GM19025 (cell line): ENCODE results near the gene EFCAB6.

Experiments used
- ATAC-seq: cut with Tn5 transposase; IDR thresholded peaks from one replicate; pipeline ENCODE4 v1.9.1; 2021; ENCODE audit warnings: mild to moderate bottlenecking, low read depth, moderate library complexity; ENCODE audit not compliant: unreplicated experiment

The EFCAB6 gene

GRCh38 chr22:43600265-43600664, 211.8 kb downstream of the EFCAB6 start:
- ATAC-seq: no peak

- no peak for ATAC-seq
These were observed 219.6 kb downstream of the EFCAB6 start for GRCh38 chr22:43592476-43592875.

- no peak for ATAC-seq
These were observed 220.7 kb downstream of the EFCAB6 start for GRCh38 chr22:43591380-43591779.

DNA sequence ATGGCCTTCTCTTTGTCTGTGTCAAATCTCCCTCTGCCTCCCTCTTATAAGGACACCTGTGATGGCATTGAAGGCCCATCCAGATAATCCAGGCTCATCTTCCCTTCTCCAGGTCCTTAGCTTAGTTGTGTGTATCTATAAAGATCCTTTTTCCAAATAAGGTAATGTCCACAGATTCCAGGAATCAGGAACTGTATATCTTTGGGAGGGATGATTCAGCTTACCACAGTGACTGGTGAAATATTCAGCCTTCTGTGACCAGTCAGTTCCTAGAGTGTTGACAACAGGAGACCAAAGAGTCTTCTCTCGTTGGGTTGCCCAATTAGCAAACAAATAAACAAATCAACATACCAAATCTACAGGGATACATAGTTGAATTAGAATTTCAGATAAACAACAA, 224.5 kb downstream of the EFCAB6 start:
- ATAC-seq: no peak

GRCh38 chr22:43583501-43583900, 228.6 kb downstream of the EFCAB6 start:
- no peak for ATAC-seq

DNA sequence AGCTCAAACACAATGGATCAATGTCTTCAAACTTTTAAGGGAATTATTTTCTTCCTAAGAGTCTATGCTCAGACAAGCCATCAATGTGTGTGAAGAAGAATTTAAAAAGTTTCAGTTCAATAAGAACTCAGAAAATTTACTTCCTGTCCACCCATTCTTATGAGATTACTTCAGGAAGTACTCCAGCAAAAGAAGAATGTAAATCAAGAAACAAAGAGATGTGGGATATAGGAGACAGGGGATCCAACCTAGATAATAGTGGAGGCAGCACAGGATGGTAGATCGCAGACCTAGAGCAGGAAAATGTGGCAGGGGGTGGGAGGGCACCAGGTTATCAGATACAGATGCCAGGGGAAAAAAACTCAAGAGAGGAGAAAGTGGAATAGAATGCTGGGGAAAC, 229.7 kb downstream of the EFCAB6 start:
- no peak for ATAC-seq

GRCh38 chr22:43580271-43580750, 231.8 kb downstream of the EFCAB6 start:
- ATAC-seq: no peak

DNA sequence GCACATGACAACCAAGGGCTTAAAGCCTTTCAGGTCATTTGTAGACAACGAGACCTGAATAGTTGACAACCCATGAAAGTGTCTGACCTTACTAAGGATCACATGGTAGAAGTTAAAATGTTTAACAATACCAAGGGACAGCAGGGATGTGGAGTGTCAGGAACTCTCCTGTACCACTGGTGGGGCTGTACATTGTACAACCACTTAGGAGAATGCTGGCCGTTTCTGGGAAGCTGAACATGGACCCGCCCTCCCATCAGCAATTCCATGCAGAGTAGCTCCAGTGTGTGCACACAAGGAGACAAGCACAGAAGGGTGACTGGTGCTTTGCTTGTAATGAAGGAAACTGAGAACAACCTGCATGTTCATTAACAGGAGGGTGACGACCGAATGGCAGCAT, 237.4 kb downstream of the EFCAB6 start:
- ATAC-seq: no peak

GRCh38 chr22:43572710-43573109, 239.4 kb downstream of the EFCAB6 start:
- ATAC-seq: no peak

- no peak for ATAC-seq
These were observed 240.9 kb downstream of the EFCAB6 start for GRCh38 chr22:43571181-43571580.

DNA sequence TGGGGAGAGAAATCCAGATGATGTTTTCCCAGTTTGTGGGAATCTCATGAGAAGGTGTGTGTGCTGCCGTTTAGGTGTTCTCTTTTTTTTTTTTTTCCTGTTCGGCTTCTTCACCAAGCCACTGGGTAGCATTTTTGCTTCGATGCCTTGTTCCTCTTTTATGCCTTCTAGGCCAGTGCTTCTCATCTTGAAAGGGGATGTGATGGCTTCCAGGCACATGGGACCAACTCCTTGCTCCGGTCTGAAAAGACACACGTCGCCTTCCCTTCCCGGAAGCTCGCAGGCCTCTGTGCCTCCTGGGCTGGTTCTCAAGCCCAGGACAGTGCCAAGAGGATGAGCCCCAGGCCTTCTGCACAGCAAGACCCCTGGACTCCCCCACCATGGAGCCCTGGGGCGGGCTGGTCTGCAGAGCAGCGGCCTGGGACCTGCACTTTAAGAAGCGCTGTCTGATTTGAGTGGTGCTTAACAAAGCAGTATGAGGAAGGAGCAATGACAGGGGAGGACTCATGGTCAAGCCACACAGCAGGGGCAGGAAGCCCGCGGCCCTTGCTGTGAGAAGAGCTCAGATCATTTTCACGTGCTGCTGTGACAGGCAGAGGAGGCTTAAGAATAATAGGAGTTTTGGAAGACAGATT, 241.5 kb downstream of the EFCAB6 start:
- no peak for ATAC-seq

DNA sequence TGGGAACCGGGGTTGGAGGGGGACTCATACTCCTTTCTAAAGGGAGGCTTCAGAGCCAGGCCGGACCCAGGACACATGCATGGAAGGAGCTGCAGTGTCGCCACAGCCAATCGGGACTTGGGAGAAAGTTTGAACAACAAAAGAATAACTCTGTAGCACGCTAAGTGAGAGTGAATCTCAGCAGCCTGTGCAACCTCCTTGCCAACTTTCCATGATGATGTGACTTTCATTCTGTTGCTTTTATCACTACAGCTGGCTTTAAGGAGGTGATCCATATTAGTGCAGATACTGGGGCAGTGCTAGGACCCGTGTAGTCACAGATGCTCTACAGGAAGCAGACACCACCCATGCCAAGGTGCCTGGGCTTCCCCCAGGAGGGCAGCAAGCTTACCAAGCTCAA, 243.0 kb downstream of the EFCAB6 start:
- ATAC-seq: no peak

- no peak for ATAC-seq
These were observed 244.3 kb downstream of the EFCAB6 start for GRCh38 chr22:43567691-43568324.

DNA sequence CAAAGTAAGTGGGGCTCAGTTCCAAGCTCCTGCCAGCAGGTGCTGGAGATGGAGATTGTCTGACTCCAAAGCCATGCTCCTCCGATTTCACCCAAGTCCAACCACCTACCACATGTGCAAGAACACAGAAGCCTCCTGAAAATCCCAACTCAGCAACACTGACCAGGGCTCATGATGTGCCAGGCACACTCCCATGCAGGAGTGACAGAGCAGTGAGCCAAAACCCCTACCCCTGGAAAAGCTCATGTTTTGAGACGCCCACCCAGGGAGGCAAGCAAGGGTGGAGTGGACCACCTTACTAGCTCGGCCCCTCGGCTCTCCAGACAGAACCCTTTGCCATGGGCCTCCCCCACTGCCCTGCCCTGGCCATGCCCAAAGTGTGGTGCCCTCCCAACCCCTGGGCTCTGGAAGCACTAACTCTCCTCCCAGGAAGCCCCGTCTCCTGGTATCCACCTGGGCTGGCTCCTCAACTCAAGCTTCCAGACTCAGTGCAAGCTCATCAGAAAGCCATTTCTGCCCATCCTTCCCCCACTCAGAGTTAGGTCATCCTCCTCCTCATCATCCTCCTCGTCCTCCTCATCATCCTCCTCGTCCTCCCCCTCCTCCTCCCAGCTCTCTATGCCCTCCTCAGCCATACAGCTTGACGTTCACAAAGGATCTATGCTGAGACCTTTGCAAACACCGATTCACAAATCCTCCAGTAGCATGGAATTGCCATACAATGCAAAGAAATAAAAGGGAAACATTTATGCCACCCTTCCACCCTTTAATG, 245.4 kb downstream of the EFCAB6 start:
- no peak for ATAC-seq

DNA sequence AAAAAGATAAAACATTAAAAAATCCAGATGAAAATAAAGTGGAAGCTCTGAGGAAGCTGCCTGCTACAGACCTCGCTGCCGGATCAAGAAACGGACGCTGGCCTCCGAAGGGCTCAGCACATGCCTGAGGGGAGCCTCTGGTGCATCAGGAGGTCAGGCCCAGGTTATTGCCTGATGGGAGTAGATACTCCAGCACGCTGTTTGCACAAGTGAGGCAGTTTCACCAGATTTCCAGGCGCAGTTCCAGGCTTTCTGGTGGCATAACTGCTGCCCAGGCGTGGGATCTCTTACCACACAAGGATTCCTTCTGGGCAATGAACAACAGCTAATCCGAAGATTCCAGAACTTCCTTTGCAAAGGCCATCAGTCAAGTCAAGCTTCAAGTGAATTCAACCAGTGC, 246.1 kb downstream of the EFCAB6 start:
- no peak for ATAC-seq

GRCh38 chr22:43564859-43565258, 247.2 kb downstream of the EFCAB6 start:
- no peak for ATAC-seq

DNA sequence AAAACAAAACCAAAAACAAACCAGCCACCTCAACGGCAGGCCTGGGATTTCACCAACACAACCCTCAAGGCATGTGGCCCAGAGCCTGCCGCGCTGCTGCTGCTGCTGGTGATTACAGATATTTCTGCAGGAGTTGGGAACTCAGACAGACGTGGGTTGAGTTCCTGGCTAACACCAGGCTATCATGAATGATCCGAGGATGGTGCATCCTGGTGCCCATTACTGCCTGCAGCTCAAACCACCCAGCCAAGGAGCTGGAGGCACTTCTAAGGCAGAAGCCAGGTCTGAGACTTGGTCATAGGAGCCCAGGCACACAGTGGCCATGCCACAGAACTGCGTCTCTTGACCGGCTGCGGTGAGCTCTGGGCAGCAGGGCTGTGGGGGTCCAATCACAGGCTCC, 248.5 kb downstream of the EFCAB6 start:
- no peak for ATAC-seq

DNA sequence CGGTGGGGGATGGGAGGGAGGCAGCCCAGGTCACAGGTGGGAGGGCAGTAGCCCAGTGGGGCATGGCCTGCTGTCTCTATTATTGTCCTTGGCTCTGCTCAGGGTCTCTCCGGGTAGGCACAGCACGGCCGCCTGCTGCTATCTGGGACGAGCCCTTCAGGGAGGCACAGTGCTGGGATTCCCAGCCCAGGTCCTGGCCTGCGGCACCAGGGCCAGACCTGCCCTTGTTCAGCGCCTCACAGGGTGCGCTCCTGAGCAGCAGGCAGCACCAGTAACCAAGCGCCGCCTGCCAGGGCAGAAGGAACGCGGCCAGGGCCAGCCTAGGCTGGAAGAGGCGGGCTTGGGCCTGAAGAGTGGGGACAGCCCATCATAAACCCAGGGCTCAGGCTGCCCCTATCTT, 249.3 kb downstream of the EFCAB6 start:
- no peak for ATAC-seq

DNA sequence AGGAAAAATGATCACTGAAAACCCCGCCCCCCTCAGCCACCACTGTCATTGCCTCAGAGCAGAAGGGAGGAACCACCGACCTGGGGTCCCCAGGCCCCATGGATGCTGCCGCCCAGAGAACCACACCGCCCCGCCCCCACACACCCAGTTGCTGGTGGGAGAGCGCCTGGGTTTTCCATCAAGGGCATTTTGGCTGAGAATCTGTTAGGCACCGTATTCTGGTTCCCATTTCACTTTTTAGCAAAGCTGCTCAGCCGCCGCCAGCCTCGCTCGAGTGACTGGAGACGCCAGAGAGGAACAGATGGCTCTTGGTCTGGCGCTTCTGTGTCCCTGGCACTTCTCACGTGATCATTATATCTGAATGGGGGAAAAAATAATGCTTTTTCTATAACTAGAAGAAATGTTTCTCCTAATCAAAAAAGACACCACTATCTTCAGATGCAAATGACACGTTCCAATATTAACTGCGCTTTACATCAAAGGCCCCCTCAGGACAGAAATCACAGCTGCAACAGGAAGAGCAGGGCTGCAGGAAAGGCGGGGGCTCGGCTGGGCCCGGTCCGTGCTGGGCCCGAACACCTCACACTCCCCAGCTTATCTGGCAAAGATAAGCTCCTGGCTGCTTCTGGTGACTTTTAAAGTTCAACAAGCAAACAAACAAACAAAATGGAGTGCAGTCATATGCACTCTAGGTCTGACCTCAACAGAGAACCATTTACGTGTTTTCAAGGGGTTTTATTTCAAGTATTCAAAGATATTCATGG, 250.5 kb downstream of the EFCAB6 start:
- no peak for ATAC-seq

DNA sequence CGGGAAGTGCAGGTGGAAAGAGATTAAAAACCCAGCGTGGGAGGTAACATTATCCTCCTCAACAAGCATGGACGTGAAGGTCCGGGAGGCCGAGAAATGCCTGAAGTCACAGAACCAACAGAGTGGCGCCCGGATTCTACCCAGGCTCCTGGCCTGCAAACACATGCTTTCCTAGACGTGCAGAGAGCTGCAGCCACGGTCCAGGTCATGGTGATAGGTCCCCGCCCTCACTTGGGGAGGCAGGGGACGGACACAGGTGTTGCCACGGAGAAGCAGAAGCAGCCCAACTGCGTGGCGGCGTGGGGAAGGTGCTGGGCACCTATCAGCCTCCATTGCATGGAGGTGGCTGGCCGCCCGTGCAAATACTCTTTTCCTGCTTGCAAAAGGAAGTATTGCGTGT, 251.5 kb downstream of the EFCAB6 start:
- ATAC-seq: no peak
